NT2/D1 (cell line): ENCODE results near the gene CBX1.

Source experiments
- DNase-seq: peaks from one replicate; pipeline ENCODE4 v3.0.0-alpha.2; 2011; ENCODE audit warnings: low read depth, low spot score
- H3K27me3 ChIP-seq: 2 replicates; pipeline ENCODE4 v1.6.0; 2011; ENCODE audit warnings: mild to moderate bottlenecking; ENCODE audit not compliant: insufficient read length, insufficient read depth
- H3K36me3 ChIP-seq: 2 replicates; pipeline ENCODE4 v1.6.1; 2011; ENCODE audit warnings: mild to moderate bottlenecking, low read length, mixed read lengths; ENCODE audit not compliant: insufficient read depth, insufficient read length
- H3K4me1 ChIP-seq: 2 replicates; pipeline ENCODE4 v1.5.1; 2011; ENCODE audit not compliant: insufficient read depth, insufficient read length
- H3K4me3 ChIP-seq: 2 replicates; pipeline ENCODE4 v1.5.1; 2011; ENCODE audit warnings: low read depth; ENCODE audit not compliant: insufficient read length
- H3K9ac ChIP-seq: 2 replicates; pipeline ENCODE4 v1.6.0; 2011; ENCODE audit warnings: low read depth; ENCODE audit not compliant: insufficient read length
- H3K9me3 ChIP-seq: 2 replicates; pipeline ENCODE4 v1.5.1; 2011; ENCODE audit warnings: mild to moderate bottlenecking, low read length; ENCODE audit not compliant: insufficient read depth
- SUZ12 ChIP-seq: IDR thresholded peaks from 2 replicates; pipeline ENCODE4 v1.6.1; 2011; ENCODE audit not compliant: insufficient read length, insufficient read depth; ENCODE audit errors: extremely low read depth
- YY1 ChIP-seq: IDR thresholded peaks from 2 replicates; pipeline ENCODE4 v1.6.1; 2011; ENCODE audit not compliant: insufficient read length, insufficient read depth
- ZNF274 ChIP-seq: IDR thresholded peaks from 2 replicates; pipeline ENCODE4 v1.6.1; 2011; ENCODE audit warnings: mild to moderate bottlenecking, low read depth, low read length

The CBX1 gene

DNA sequence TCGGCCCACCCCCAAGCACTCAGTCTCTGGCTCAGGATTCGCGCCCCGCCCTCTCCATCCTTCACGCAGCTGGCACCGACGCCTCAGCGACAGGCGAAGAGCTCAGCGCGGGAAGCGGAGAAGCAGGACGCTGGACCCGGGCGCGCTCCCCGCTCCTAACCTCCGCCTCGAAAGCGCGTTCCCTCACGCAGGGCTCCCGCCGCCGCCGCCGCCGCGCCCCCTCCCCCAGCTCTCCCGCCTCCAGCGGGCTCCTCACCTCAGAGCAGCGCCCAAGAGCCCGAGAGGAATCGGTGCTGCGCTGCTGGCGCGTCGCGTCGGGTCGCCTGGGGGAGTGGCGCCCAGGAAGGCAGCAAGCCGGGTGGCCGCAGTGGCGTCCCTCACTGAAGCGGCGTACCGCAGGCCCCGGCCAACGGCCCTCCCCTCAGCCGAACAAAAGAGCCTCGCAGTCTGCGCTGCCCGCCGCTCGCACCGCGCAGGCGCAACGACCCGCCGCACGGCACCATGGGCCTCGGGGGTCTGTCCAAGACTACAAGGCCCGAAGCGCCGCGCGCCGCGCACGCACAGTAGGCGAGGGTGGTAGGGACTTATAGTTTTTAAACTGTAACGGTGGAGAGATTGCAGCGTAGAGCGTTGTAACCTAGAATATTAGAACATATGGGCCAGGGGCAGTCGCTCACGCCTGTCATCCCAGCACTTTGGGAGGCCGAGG is at the start of gene CBX1:
CBX1 (minus strand) TSS at position 467 of the 709 bp plus-strand sequence. CDS start 24,474 bp downstream, outside the sequence.
- peak within 1 kb of the TSS; percentile 88 for H3K4me3 ChIP-seq
- peak within 1 kb of the TSS; percentile 93 for H3K9ac ChIP-seq
- H3K9me3 ChIP-seq = peaks cover 7% of the 10 kb centered on the region; the same call in 1 of the 2 replicates
- H3K4me1 ChIP-seq = no peaks in the 10 kb centered on the region
- no peak for TF ChIP-seq YY1
- no peak for TF ChIP-seq ZNF274
- TF ChIP-seq SUZ12 = no peak
- peak; percentile 91 for DNase-seq
- peaks cover 9% of the 10 kb centered on the region for H3K36me3 ChIP-seq
- peaks cover 2% of the 10 kb centered on the region for H3K27me3 ChIP-seq

DNA sequence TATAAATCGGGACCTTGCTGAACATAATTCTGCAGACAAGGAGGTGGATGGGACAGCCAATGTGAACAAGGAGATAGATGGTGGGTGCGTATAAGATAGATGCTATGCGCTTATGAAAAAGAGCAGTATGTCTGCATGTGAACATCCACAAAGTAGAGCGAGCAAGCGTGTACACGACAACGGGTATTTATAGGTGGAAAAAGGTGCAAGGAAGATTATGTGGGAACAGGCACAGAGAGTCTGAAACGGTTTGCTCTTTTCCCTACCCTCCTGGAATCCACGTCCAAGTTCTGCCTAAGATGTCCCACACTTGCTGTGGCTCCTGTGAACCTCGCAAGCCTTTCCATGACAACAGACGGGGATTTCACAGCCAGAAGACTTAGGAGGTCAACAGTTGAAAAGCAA is 49.3 kb upstream of the CBX1 start:
- H3K27me3 ChIP-seq = no peaks in the 10 kb centered on the region
- DNase-seq = no peak
- no peaks in the 10 kb centered on the region for H3K9me3 ChIP-seq
- H3K4me3 ChIP-seq = no peak overlapping the region
- no peak overlapping the region for H3K9ac ChIP-seq
- H3K4me1 ChIP-seq = peaks cover 5% of the 10 kb centered on the region
- H3K36me3 ChIP-seq = no peaks in the 10 kb centered on the region
- TF ChIP-seq ZNF274 (no peak), YY1 (no peak), SUZ12 (no peak)

DNA sequence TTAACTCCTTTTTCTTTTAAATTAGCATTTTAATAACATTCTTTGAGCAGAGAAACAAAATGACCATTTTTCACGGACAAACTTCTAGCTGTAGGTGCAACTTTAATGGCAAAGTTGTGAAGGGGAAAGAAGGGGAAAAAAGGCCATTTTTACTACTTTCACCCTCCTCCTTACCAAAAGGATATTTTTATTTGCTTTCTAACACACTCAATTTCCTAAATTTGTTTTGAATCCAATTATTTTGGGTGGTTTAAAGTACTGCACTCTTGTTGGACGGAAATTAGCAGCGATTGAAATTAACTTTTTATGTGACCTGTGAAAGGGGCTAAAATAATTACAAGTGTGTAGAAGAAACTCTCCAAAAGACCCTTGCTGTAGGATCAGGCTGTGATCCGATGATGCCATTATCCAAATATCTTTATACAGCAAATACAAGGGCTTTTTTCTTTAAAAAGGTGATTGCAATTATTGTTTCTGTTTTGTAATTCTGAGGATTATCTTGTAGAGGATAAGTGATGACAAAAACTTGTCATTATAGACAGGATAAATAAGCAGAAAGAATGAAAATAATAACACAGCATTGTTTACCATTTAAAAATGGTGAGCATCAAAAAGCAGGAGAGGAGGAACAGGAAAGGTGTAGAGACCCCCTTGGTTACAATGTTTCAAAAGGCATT is 48.6 kb upstream of the CBX1 start:
- Histone ChIP-seq H3K27me3 (no peaks in the 10 kb centered on the region), H3K4me1 (peaks cover 5% of the 10 kb centered on the region), H3K36me3 (no peaks in the 10 kb centered on the region), H3K4me3 (no peak overlapping the region), H3K9ac (no peak overlapping the region), H3K9me3 (no peaks in the 10 kb centered on the region)
- DNase-seq = no peak
- TF ChIP-seq SUZ12 = no peak
- TF ChIP-seq YY1 = no peak
- no peak for TF ChIP-seq ZNF274

DNA sequence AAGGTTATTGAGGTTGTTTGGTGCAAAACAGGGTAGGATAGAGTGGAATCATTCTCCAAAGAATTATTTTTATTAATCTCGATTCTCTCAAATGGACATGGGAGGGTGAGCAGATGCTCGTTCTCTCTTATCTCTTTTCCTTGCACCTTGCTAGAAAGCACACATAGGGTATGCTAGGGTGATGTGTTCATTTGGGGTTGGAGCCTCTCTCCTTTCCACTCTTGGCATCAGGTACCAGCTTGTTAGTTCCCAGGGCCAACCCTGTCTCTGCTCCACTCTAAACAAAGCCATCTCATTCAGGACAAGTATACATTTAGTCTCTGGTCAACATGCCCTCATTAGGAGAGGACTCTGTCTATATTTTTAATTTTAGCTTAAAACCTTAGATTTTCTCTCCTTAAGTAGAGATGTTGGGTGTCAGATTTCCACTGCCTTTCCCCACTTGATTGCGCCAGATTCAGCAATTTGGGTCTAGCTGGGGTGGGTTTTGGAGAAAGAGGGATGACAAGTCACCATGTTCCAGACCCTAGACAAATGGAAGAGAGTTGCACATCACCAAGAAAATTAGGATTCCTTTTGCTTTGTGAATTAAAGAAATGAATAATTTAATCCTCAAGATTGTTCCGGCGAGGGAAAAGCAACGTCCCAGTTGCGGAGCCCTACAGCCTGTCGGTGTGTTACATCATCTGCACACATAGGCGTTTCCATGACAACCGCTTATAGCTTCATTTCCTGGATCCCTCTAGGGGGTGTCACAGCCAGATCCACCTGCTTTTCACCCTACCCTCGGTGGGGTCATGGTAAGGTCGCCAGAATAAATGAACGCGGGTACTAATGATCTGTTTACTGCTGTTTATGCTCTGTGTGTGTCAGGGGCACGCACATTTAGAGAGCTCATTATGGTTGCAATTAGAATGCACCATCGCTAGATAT is 47.8 kb upstream of the CBX1 start:
- Histone ChIP-seq H3K36me3 (no peaks in the 10 kb centered on the region), H3K9ac (no peak overlapping the region), H3K27me3 (no peaks in the 10 kb centered on the region), H3K4me3 (no peak overlapping the region), H3K9me3 (no peaks in the 10 kb centered on the region), H3K4me1 (peaks cover 5% of the 10 kb centered on the region)
- no peak for TF ChIP-seq ZNF274
- no peak for TF ChIP-seq SUZ12
- no peak for TF ChIP-seq YY1
- no peak for DNase-seq

DNA sequence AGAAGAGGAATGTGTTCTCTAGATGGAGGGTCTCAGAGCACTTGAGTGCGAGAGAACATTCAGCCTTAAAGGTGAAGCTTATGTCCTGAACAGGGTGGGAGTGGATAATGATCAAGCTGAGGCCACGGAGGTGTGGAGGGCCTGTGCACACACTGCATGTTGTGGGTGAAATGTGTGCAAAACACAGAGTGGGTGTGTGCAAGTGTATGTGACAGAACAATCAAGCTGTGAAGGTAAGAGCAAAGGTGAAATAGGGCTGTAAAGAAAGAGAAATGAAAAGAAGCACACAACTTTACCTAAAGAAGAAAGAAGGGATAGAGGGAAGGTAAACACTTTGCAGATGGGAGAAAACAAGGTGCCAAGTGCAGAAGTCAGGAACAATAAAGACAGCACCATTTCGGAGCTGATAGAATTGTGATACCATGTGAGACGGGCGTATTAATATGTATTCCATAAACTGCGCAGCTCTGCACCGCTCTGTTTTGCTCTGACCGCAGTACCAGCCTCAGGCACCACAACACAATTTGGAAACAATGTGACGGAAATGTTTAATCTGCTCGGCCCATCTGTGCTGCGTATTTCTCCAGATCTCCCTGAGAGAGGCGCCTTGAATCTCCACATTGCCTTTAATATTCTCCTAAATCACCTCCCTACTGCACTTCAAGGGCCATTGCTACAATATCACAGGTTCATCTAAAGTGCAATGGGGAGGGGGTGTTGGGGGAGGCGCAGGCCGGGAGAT is 46.9 kb upstream of the CBX1 start:
- Histone ChIP-seq H3K27me3 (no peaks in the 10 kb centered on the region), H3K4me3 (no peak overlapping the region), H3K9ac (no peak overlapping the region), H3K4me1 (peaks cover 5% of the 10 kb centered on the region), H3K9me3 (no peaks in the 10 kb centered on the region), H3K36me3 (no peaks in the 10 kb centered on the region)
- DNase-seq = no peak
- TF ChIP-seq ZNF274 = no peak
- no peak for TF ChIP-seq SUZ12
- no peak for TF ChIP-seq YY1

DNA sequence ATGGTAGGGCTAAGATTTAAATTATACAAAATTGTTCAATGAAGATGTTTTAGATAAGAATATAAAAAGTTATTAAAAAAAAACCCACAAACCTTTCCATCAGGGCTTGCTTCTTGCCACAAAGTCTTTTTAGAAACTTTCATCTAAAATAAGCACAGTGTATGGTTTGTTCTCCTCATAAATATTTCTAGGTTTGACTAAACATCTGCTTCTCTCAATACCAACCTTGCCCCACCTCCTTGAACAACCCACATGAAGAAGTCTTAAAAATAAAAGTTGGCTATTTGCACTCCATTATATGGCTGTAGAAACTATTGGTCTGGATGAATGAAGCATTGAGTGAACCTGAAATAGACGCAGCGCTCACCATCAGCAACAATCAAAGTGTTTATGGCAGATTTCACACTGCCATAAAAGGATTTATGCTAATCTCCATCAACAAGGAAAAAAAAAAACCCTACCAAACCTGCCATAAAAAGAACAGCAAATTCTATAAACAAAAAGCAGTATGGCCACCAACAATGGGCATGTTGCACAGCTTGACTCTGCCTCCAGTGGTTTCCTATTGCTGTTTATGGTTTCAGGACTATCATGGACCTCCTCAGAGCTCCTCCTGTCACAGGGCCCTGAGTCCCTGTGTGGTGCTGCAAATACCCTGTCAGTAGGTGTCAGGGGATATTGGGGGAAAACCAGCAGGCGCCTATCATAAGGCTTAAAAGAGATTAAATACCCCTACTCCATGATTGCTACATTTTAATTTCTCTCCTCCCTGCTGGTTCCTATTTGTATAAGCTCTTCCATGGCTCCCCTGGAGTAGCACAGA is 43.9 kb upstream of the CBX1 start:
- peaks cover 3% of the 10 kb centered on the region for H3K4me1 ChIP-seq
- H3K4me3 ChIP-seq = no peak overlapping the region
- DNase-seq = no peak
- H3K27me3 ChIP-seq = no peaks in the 10 kb centered on the region
- H3K9me3 ChIP-seq = no peaks in the 10 kb centered on the region
- no peak overlapping the region for H3K9ac ChIP-seq
- TF ChIP-seq SUZ12 = no peak
- TF ChIP-seq ZNF274 = no peak
- TF ChIP-seq YY1 = no peak
- H3K36me3 ChIP-seq = no peaks in the 10 kb centered on the region
